Activated naive CD8-positive, alpha-beta T cell treated with anti-CD3 and anti-CD28 coated beads, Interleukin-2, amount 50 U/mL, for 16 hours (primary cell): Measurements from ENCODE around the gene DLG5.

Source experiments
- DNase-seq: peaks from one replicate; pipeline ENCODE4 v3.0.0-alpha.2; 2020; ENCODE audit warnings: low read depth, low spot score

The DLG5 gene

GRCh38 chr10:77949167-77949566 is 22.6 kb upstream of the DLG5 start:
- no peak for DNase-seq

- no peak for DNase-seq
Measured at GRCh38 chr10:77946084-77946483, 19.5 kb upstream of the DLG5 start.

GRCh38 chr10:77944519-77944918 is 18.0 kb upstream of the DLG5 start:
- no peak for DNase-seq

- no peak for DNase-seq
Measured at GRCh38 chr10:77943121-77943901, 16.8 kb upstream of the DLG5 start.

GRCh38 chr10:77941790-77942189 is 15.2 kb upstream of the DLG5 start:
- DNase-seq = no peak

- no peak for DNase-seq
Measured at GRCh38 chr10:77940627-77941026, 14.1 kb upstream of the DLG5 start.

- no peak for DNase-seq
Measured at GRCh38 chr10:77940225-77940624, 13.7 kb upstream of the DLG5 start.

- DNase-seq = no peak
Measured at GRCh38 chr10:77939561-77940001, 13.0 kb upstream of the DLG5 start.

GRCh38 chr10:77936697-77937567 is 10.4 kb upstream of the DLG5 start:
- no peak for DNase-seq

- no peak for DNase-seq
Measured at GRCh38 chr10:77932016-77932715, 5.6 kb upstream of the DLG5 start.

- no peak for DNase-seq
Measured at GRCh38 chr10:77927402-77928246, 1.1 kb upstream of the DLG5 start.

- no peak for DNase-seq
Measured at GRCh38 chr10:77925795-77926565, 575 bp downstream of the DLG5 start.

- DNase-seq = no peak
Measured at GRCh38 chr10:77925410-77925794, 1.2 kb downstream of the DLG5 start.

- no peak for DNase-seq
Measured at GRCh38 chr10:77922566-77923179, 3.9 kb downstream of the DLG5 start.

- DNase-seq = no peak
Measured at GRCh38 chr10:77922055-77922454, 4.5 kb downstream of the DLG5 start.

GRCh38 chr10:77921395-77921794 is 5.2 kb downstream of the DLG5 start:
- DNase-seq = no peak

GRCh38 chr10:77920495-77920894 is 6.1 kb downstream of the DLG5 start:
- no peak for DNase-seq

GRCh38 chr10:77919713-77920108 is 6.8 kb downstream of the DLG5 start:
- DNase-seq = no peak

- no peak for DNase-seq
Measured at GRCh38 chr10:77915319-77916105, 11.0 kb downstream of the DLG5 start.
